Suprapubic skin (tissue), 3 donors: ENCODE data around the gene TGM6.

Experiments used
- CTCF ChIP-seq, 2 donors: fragments of 200-600 bp in 1 of 2; fragments of 450-650 bp in 1 of 2; sonication (generic) in 1 of 2; IDR thresholded peaks; one replicate each; pipeline ENCODE4 v1.5.1; 2016 to 2019; ENCODE audit warnings: antibody characterized with exemption in 2 of 2, mild to moderate bottlenecking in 1 of 2, moderate library complexity in 1 of 2
- EP300 ChIP-seq: sonication (generic); formaldehyde crosslinking; IDR thresholded peaks from one replicate; pipeline ENCODE4 v1.6.1; 2017; ENCODE audit warnings: antibody characterized with exemption

- TF ChIP-seq EP300, result no peak
- no peak for TF ChIP-seq CTCF (IDR thresholded peaks at IDR 0.05)
These were observed 5.9 kb downstream of the TGM6 start for GRCh38 chr20:2386516-2387179.
